Uterus (tissue), 4 donors: Measurements from ENCODE around the gene IRX4. TPM values are rescaled to one million over a fixed set of nuclear protein-coding genes. Genes with fewer than 3 reads are reported as not detected.

Experiments used
- DNase-seq, 2 donors: peaks; one replicate each; pipeline ENCODE4 v3.0.0-alpha.2; 2019 to 2020
- H3K27ac ChIP-seq, 2 donors: fragments of 200-600 bp; sonication (generic); 1 replicate in 1 of 2; 2 replicates in 1 of 2; pipeline ENCODE4 v1.5.1; 2016 to 2018
- H3K27me3 ChIP-seq, 2 donors: fragments of 200-600 bp; sonication (generic); one replicate each; pipeline ENCODE4 v1.5.1; 2018 to 2019; ENCODE audit warnings: control low read depth in 1 of 2
- H3K36me3 ChIP-seq, 2 donors: fragments of 200-600 bp; sonication (generic); one replicate each; pipeline ENCODE4 v1.5.1; 2019; ENCODE audit warnings: control low read depth in 1 of 2
- H3K4me1 ChIP-seq, 2 donors: fragments of 200-600 bp; sonication (generic); one replicate each; pipeline ENCODE4 v1.5.1; 2018 to 2019; ENCODE audit warnings: control low read depth in 1 of 2
- H3K4me3 ChIP-seq, 2 donors: fragments of 200-600 bp; sonication (generic); 1 replicate in 1 of 2; 2 replicates in 1 of 2; pipeline ENCODE4 v1.5.1; 2018 to 2019; ENCODE audit warnings: mild to moderate bottlenecking in 1 of 2
- H3K9me3 ChIP-seq, 2 donors: fragments of 200-600 bp; sonication (generic); one replicate each; pipeline ENCODE4 v1.5.1; 2019; ENCODE audit warnings: control low read depth in 1 of 2
- CTCF ChIP-seq, 4 experiments: fragments of 200-600 bp in 2 of 4; fragments of 450-650 bp in 2 of 4; sonication (generic) in 2 of 4; IDR thresholded peaks; one replicate each; pipeline ENCODE4 v1.5.1; 2016 to 2019; ENCODE audit warnings: antibody characterized with exemption in 4 of 4, mild to moderate bottlenecking in 2 of 4, moderate library complexity in 1 of 4
- POLR2A ChIP-seq, 2 donors: fragments of 450-650 bp; IDR thresholded peaks; one replicate each; pipeline ENCODE4 v1.6.1; 2016; ENCODE audit warnings: antibody characterized with exemption in 2 of 2, mild to moderate bottlenecking in 1 of 2, moderate library complexity in 1 of 2
- intact Hi-C: fragments of 100-400 bp; cut with DNase I; formaldehyde crosslinking; loops from one replicate; pipeline ENCODE4 v1.15.1; 2023; ENCODE audit warnings: low total_unique reads
- total RNA-seq, 4 donors: library from RNA; depleted of rRNA in 3 of 4; stranded (reverse); fragments of >200 nt in 3 of 4; gene quantifications; one replicate each; pipeline versions ENCODE4 v1.1.0 to v1.2.4, GENCODE V29; 2014 to 2023
- donor health status: DM: yes; HTN: yes; CAD: no.

The IRX4 gene
- total RNA-seq, 4 donors from 2014 or later, result not detected

- no peak for TF ChIP-seq CTCF (IDR thresholded peaks at IDR 0.05)
- no peak for TF ChIP-seq POLR2A (IDR thresholded peaks at IDR 0.05)
- no peaks in the 10 kb centered on the region for H3K27me3 ChIP-seq
- no peaks in the 10 kb centered on the region for H3K4me1 ChIP-seq
- H3K9me3 ChIP-seq, result no peaks in the 10 kb centered on the region
- DNase-seq, result no peak
- intact Hi-C loops, result no loop called here
- H3K36me3 ChIP-seq, result no peaks in the 10 kb centered on the region
- no peak overlapping the region for H3K4me3 ChIP-seq
- no peak overlapping the region for H3K27ac ChIP-seq
Measured at GRCh38 chr5:1917830-1918487, 35.2 kb upstream of the IRX4 start.

DNA sequence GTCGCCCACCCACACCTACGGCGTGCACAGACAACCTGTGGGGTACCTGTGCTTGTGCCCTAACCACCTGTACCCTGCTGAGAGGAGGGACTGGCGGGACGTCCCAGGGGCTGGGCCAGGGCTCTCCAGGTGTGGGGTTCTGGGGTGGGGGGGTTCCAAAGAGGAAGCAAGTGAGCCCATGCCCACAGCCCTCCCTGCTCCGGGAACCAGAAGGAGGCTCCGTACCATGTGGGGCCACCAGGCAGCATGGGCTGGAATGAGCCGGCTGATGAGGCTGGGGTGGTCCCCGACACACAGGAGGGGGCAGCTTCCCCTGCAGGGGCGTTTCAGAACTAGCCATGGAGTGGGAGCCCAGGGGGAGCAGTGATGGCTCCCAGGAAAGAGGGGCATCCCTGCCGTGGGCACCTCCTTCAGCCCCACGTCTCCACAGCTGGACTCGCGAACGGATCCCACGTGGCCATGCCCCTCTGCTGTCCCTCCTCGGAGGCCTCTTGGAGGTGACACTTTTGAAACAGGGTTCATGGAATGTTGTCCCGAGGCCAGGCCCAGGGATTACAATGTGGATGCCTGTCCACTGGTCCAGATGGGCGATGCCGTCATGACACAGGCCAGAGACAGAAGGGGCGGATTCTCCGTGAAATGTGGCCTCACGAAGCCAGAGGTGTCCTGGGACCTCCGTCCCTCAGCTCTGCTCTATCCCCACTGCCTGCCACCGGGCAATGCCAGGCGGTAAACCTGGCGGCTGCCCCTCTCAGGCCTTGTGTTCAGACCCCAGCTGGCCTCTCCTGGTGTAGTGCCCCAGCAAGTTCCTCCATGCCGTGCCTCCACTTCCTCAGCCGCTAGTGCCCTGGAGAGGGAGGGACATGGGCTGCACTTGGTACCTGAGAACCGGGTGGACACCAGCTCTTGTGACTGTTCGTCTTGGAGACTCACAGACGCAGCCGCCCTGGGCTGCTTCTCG, 33.6 kb upstream of the IRX4 start:
- no peak for DNase-seq
- Histone ChIP-seq H3K9me3 (no peaks in the 10 kb centered on the region), H3K36me3 (no peaks in the 10 kb centered on the region), H3K4me3 (no peak overlapping the region), H3K4me1 (no peaks in the 10 kb centered on the region), H3K27ac (no peak overlapping the region), H3K27me3 (no peaks in the 10 kb centered on the region)
- intact Hi-C loops, result no loop called here
- TF ChIP-seq CTCF (IDR thresholded peaks at IDR 0.05), result no peak
- TF ChIP-seq POLR2A (IDR thresholded peaks at IDR 0.05), result no peak

DNA sequence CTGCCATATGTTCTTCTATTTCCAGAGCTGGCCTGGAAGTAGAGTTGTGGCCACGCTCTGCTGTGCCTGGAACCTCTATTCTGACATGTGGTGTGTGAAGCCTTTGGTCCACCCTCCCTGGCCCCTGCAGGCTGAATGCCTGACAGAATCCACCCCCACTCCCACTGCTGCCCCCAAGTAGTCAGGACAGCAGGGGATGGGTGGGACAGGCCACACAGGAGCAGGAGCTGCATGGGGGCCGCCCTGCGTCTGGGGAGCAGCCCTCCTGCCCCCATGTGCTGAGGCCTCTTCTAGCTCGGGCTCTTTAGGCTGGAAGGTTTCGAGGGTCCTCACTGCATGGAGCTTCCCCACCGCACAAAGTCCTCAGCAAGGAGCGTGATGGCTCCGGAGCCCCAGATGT, 32.6 kb upstream of the IRX4 start:
- no peak for TF ChIP-seq CTCF (IDR thresholded peaks at IDR 0.05)
- TF ChIP-seq POLR2A (IDR thresholded peaks at IDR 0.05), result no peak
- no peak overlapping the region for H3K4me3 ChIP-seq
- intact Hi-C loops, result no loop called here
- H3K36me3 ChIP-seq, result no peaks in the 10 kb centered on the region
- no peaks in the 10 kb centered on the region for H3K27me3 ChIP-seq
- no peaks in the 10 kb centered on the region for H3K4me1 ChIP-seq
- H3K9me3 ChIP-seq, result no peaks in the 10 kb centered on the region
- no peak overlapping the region for H3K27ac ChIP-seq
- no peak for DNase-seq

DNA sequence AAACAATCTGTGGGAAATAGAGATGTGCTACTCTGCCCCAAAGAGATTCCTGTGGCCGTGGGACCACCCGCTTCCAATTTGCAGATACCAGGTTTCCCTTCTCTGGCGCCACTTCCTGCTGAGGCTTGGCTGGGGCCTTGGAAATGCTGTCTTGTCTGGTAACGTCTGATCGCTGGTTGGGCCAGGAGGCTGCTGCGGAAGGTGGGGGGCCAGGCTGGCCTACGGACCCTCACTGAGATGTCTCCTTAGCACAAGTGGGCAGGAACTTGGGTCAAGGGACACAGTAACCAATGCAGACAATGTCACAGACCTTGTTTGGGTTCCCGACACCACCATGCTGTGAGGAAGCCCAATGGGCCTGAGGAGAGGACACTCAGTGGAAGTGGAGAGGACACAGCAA, 31.7 kb upstream of the IRX4 start:
- no peak for DNase-seq
- no peaks in the 10 kb centered on the region for H3K36me3 ChIP-seq
- H3K27me3 ChIP-seq, result no peaks in the 10 kb centered on the region
- no peaks in the 10 kb centered on the region for H3K9me3 ChIP-seq
- no peak overlapping the region for H3K27ac ChIP-seq
- H3K4me1 ChIP-seq, result no peaks in the 10 kb centered on the region
- no peak overlapping the region for H3K4me3 ChIP-seq
- TF ChIP-seq POLR2A (IDR thresholded peaks at IDR 0.05) (no peak), CTCF (IDR thresholded peaks at IDR 0.05) (no peak)
- intact Hi-C loops, result no loop called here

DNA sequence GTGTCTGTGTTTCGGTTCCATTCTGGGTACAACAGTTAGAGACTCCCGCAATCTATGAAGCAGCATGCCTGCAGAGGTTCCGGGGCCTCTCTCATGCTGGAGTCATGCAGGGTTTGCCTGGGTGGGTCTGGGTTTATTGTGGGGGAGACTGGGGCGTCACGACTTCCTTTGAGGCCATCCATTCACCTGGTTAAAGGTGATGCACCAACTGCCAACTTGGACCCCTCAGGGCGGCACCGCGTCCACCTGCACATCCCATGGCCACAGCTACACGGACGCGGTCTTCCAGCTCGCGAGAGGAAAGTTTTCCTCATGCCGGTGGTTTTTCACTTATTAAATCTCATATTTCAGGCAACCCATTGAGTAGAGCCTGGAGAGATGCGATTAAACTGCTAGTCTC, 30.9 kb upstream of the IRX4 start:
- no peak overlapping the region for H3K27ac ChIP-seq
- DNase-seq, result no peak
- H3K27me3 ChIP-seq, result no peaks in the 10 kb centered on the region
- intact Hi-C loops, result no loop called here
- H3K4me1 ChIP-seq, result no peaks in the 10 kb centered on the region
- no peak overlapping the region for H3K4me3 ChIP-seq
- no peak for TF ChIP-seq POLR2A (IDR thresholded peaks at IDR 0.05)
- no peak for TF ChIP-seq CTCF (IDR thresholded peaks at IDR 0.05)
- no peaks in the 10 kb centered on the region for H3K9me3 ChIP-seq
- no peaks in the 10 kb centered on the region for H3K36me3 ChIP-seq
